NCI-H524 treated with DMSO at 0.1 percent for 48 hours (cell line): Measurements from ENCODE around the gene ANO4.
"Not testable (repeated sequence)": the region's sequence is repeated elsewhere in the genome, so short reads cannot be mapped to it uniquely, and the experiment has no call there.

Experiments used
- DNase-seq: peaks from one replicate; lab custom pipeline; 2025; lab: John Stamatoyannopoulos, UW

ANO4 gene

GRCh38 chr12:101087920-101088319 lies 293.3 kb downstream of the ANO4 start:
- no peak for DNase-seq

GRCh38 chr12:101089271-101089670 lies 294.7 kb downstream of the ANO4 start:
- no peak for DNase-seq

GRCh38 chr12:101090222-101090621 lies 295.6 kb downstream of the ANO4 start:
- DNase-seq = not testable (repeated sequence)

DNA sequence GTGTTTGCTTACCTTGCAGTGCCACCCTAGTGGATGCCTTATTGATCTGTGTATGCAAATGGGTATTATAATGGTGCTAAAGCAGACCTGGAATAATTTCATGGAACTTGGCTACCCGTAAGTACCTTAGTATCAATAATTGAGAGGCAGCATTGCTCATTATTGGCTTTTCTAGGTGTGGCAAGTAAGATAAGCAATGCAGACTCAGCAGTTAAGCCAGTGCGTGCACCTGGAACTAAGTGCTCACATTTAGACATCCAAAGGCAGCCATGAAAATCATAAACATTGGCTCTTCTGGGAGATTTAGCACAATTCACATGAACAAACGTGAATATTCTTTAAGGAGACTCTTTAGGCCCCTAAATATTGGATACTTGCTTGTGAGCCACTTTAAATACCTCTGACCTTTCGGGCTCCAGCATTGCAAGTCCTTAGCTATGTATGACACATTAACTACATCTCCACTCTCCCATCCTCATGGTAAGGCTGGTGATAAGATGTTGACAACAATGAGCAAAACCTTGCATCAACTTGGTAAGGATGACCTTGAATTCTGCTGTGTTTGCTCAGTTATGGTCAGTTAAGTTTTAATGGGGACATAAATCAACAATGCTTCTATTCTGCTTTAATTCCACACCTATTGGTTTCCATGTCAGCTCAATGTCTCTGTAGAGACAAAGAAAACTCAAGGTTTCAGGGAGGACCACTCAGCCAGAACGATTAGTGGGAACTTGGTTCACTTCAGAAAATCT lies 303.4 kb downstream of the ANO4 start:
- DNase-seq = no peak

GRCh38 chr12:101107032-101107763 lies 312.6 kb downstream of the ANO4 start:
- no peak for DNase-seq

DNA sequence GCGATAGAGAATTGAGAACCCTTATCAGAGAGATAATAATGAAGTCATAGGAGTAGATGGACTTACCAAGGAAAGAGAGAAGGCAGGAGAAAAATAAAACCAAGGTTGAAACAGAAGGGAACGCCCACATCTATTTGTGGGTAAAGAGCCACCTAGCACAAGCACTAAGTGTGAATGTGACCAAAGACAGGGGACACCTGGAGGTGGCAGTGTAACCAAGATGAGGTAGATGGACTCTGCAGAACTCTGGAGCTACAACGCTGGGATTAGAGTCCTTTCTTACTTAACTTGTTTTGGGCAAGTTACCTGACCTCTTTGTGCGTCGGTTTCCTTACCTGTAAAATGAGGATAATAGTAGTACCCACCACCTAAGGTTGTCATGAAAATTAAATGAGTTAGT lies 313.6 kb downstream of the ANO4 start:
- DNase-seq = no peak

DNA sequence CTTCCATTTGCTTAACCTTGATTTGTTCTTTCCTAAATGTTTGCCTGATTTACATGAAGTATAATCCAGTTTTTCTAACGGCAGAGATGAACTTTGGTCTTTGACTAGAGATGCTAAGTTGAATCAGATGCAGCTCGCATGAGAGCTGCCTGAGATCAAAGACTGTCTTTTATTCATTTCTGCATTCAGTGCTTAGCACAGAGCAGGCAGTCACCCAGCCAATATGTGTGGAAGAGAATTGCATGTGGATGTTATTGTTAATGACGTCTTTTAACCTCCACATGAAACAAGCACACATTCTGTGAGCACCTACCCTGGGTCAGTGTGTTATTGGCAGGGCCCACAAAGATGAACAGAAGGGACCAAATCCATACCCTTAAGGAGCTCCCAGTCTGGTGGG lies 316.3 kb downstream of the ANO4 start:
- DNase-seq = no peak

- no peak for DNase-seq
Measured at GRCh38 chr12:101111441-101111840, 316.9 kb downstream of the ANO4 start.

DNA sequence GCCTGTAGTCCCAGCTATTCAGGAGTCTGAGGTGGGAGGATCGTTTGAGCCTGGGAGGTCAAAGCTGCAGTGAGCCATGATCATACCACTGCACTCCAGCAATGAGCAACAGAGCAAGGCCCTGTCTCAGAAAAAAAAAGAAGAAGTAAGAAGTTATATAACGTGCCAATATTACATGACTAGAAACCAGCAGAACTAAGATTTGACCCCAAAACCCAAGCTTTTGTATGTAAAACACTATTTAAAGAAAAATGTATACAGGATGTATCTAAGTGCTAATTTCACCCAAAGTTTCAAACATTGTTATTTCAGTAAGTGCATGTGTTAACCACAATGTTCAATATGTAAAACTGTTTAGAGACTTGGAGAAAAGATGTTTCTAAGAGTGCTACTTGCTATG lies 320.8 kb downstream of the ANO4 start:
- no peak for DNase-seq

DNA sequence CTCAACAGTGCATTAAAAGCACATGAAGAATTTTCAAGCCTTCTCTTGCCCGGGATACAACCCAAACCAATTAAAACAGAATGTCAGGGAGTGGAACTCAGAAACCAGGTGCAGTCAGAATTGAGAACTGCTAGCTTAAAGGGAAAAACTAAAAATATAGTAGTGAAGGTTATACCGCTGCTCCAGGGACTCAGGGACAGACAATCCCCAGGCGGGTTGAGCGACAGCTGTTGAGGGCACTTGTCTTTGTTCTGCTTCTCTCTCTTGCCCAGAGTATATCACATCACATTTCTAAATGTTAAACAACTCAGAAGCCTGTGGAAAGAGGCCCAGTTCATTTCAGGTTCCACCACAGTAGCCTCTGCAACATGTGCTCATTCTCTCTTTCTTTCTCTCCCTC lies 322.3 kb downstream of the ANO4 start:
- DNase-seq = peak; percentile 20

DNA sequence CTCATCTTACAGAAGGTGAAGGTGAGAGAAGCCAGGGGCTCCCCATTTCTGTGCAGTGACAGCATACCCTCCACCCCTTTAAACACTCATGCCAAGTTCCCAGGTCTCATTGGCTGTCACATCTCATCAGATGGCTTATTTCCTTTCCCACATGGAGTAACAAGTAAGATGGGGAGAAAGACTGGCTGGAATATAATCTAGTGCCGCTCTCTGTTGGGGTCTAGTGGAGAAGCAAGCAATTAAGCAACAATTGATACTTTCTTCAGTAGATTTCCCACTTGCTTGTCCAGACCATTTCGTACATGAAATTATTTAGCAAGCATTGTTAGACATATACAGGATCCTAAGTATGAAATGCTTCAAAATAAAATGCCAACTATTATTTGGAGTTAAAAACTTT lies 323.3 kb downstream of the ANO4 start:
- DNase-seq = no peak

- no peak for DNase-seq
Measured at GRCh38 chr12:101127521-101128219, 333.1 kb downstream of the ANO4 start.

GRCh38 chr12:101145777-101146431 lies 351.3 kb downstream of the ANO4 start:
- DNase-seq = not testable (repeated sequence)

- DNase-seq = no peak
Measured at GRCh38 chr12:101165319-101165718, 370.7 kb downstream of the ANO4 start.

- DNase-seq = no peak
Measured at GRCh38 chr12:101166866-101167265, 372.3 kb downstream of the ANO4 start.

DNA sequence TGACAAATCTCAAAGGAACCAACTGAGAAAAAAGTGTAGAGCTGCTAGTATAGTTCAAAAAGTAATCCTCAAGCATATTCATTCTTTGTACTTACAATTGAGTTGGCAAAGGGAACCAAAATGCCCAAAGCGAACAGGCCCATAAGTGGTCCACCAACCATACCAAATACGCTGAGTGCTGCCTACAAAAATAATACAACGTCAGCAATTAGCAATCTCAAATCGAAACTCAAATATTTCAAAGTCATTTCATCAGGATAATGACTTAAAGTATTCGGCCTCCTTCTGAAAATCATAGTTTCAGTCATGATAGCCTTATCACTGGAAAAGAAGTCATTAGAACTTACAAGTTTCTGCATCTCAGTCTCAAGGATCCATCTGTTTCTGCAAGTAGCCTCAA lies 373.4 kb downstream of the ANO4 start:
- no peak for DNase-seq

DNA sequence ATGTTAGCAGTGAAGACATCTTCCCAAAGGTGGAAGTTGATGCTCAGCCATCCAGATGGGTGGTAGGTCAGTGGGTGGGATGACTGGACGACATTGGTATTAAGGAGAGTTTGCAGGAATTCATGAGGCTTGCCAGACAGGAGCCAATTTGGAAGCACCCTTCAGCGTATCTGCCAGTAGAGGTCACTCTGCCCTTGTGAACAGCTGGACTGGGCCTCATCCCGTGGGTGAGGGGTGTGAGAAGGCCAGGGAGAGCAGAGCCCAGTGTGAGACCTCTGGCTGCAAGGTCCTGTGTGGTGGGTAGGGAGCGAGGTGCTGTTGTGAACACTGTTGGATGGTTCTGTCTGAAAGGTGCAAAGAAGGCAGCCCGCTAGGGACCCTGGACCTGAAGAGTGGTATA lies 377.7 kb downstream of the ANO4 start:
- DNase-seq = no peak

DNA sequence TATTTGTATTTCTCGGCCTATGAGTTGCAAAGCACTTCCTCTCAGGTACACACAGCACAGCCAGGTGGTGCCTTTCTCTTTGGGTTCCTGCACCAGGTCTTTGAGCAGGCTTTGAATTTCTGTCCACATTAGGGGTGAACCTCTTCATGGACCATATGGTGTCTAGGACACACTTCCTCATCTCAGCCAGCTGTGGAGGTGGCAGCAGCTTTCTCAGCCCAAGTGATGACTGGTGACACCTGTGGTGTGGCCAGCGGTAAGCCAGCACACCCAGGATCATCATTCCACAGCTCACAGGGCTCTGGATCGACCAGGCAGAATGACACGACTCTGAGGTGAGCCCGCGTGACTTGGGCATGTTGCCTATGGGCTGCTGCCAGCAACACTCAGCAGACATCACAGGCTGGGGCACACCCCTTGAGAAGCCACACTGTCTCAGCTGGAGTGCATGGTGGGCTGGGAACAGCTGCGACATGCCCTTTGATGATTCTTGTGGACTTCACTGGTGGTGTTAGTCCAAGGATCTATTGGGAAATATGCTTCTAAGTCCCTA lies 378.7 kb downstream of the ANO4 start:
- DNase-seq = no peak

GRCh38 chr12:101174541-101174940 lies 380.0 kb downstream of the ANO4 start:
- DNase-seq = no peak
